A172 (cell line): Measurements from ENCODE around the gene PABPN1. TPM values are rescaled to one million over a fixed set of nuclear protein-coding genes. Genes with fewer than 3 reads are reported as not detected.
A peak's percentile ranks its signal among the peaks of the same experiment; 100 is the strongest.

ENCODE experiments used
- DNase-seq: peaks from one replicate; pipeline ENCODE4 v3.0.0-alpha.2; 2015; ENCODE audit warnings: low spot score
- total RNA-seq: library from RNA; depleted of rRNA; stranded (reverse); fragments of >200 nt; shearing (Covaris generic); gene quantifications from 2 replicates; pipeline ENCODE4 v1.2.3, GENCODE V29; 2014

The PABPN1 gene
- total RNA-seq, 1 experiment from 2014 or later = 66.5 TPM

- DNase-seq = no peak
These were observed 5.5 kb downstream of the PABPN1 start for GRCh38 chr14:23326491-23327332.

- DNase-seq = peak; percentile 48
These were observed 6.9 kb downstream of the PABPN1 start for GRCh38 chr14:23327947-23328744.

GRCh38 chr14:23335623-23336022 lies 14.4 kb downstream of the PABPN1 start:
- no peak for DNase-seq

GRCh38 chr14:23339506-23340268 lies 18.4 kb downstream of the PABPN1 start:
- no peak for DNase-seq

- DNase-seq = no peak
These were observed 23.2 kb downstream of the PABPN1 start for GRCh38 chr14:23344481-23344880.

GRCh38 chr14:23345987-23346692 lies 24.9 kb downstream of the PABPN1 start:
- no peak for DNase-seq

- no peak for DNase-seq
These were observed 25.6 kb downstream of the PABPN1 start for GRCh38 chr14:23346693-23347405.

GRCh38 chr14:23347406-23348296 lies 26.4 kb downstream of the PABPN1 start:
- no peak for DNase-seq

GRCh38 chr14:23348297-23348655 lies 27.0 kb downstream of the PABPN1 start:
- DNase-seq = no peak

- DNase-seq = no peak
These were observed 28.0 kb downstream of the PABPN1 start for GRCh38 chr14:23349156-23349845.

GRCh38 chr14:23351681-23352505 lies 30.6 kb downstream of the PABPN1 start:
- no peak for DNase-seq

- peak; percentile 57 for DNase-seq
These were observed 31.5 kb downstream of the PABPN1 start, which contains the start of gene SLC22A17 for GRCh38 chr14:23352506-23353432. TSS of gene SLC22A17 (minus strand) at chr14:23352887.

- no peak for DNase-seq
These were observed 32.1 kb downstream of the PABPN1 start for GRCh38 chr14:23353433-23353780.

- DNase-seq = no peak
These were observed 33.7 kb downstream of the PABPN1 start for GRCh38 chr14:23354990-23355389.

- DNase-seq = no peak
These were observed 34.7 kb downstream of the PABPN1 start for GRCh38 chr14:23355871-23356435.

- no peak for DNase-seq
These were observed 35.4 kb downstream of the PABPN1 start for GRCh38 chr14:23356662-23357061.

GRCh38 chr14:23357261-23357660 lies 36.0 kb downstream of the PABPN1 start:
- no peak for DNase-seq
